Esophagus squamous epithelium (tissue), 4 donors: Measurements from ENCODE around the gene PDCD4.

Source experiments
- POLR2A ChIP-seq, 4 donors: fragments of 450-650 bp; IDR thresholded peaks; one replicate each; pipeline ENCODE4 v1.6.1; 2017; ENCODE audit warnings: antibody characterized with exemption in 4 of 4, mild to moderate bottlenecking in 4 of 4, moderate library complexity in 3 of 4
- TF ChIP-seq, protein P1 (sequence below), 6 experiments: fragments of 450-650 bp in 4 of 6; fragments of 200-600 bp in 2 of 6; sonication (generic) in 2 of 6; IDR thresholded peaks; one replicate each; pipeline ENCODE4 v1.5.1; 2016 to 2019; ENCODE audit warnings: antibody characterized with exemption in 6 of 6, mild to moderate bottlenecking in 4 of 6, moderate library complexity in 4 of 6

DNA sequence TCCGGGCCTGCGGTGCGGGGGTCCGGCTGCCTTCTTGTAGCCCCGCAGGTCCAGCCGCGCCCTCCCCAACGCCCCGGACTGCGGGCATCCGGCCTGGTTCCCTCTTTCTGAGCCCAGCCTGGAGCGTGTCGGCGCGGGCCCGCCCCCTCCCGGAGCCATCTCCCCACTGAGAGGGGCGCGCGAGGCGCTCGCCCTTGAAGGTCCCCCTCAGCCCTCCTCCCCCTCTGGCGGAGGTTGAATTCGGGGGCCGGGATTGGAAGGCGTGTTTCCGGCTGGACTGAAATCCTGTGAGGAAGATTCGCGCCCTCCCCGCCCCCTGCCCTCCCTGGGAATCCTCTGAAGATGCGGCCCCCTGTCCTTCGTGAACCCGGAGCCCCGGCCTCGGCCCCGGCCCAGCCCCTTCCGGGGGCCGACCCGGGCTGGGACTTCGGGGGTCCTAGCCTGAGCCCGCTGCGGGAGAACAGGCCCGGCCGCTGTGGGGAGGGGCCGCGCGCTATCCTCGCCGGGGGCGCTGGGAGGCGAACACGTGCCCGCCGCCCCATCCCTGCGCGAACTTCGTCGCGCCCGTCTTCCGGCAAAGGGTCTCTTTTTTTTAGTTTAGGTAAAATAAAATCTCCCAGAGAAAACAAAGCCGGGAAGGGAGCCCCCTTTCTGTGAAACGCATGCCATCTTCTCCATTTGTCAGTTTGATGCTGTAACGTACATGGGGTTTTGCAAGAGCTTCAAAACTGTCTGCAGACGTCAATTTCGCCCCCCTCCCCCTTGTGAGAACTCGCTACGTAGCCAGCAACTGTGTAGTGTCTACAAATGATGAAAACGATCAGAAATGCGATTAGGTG, 636 bp downstream of the PDCD4 start:
- TF ChIP-seq, protein P1, sequence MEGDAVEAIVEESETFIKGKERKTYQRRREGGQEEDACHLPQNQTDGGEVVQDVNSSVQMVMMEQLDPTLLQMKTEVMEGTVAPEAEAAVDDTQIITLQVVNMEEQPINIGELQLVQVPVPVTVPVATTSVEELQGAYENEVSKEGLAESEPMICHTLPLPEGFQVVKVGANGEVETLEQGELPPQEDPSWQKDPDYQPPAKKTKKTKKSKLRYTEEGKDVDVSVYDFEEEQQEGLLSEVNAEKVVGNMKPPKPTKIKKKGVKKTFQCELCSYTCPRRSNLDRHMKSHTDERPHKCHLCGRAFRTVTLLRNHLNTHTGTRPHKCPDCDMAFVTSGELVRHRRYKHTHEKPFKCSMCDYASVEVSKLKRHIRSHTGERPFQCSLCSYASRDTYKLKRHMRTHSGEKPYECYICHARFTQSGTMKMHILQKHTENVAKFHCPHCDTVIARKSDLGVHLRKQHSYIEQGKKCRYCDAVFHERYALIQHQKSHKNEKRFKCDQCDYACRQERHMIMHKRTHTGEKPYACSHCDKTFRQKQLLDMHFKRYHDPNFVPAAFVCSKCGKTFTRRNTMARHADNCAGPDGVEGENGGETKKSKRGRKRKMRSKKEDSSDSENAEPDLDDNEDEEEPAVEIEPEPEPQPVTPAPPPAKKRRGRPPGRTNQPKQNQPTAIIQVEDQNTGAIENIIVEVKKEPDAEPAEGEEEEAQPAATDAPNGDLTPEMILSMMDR (IDR thresholded peaks at IDR 0.05) = peak in 3 of 6 experiments; percentile 3 to 23 (median 15)
- no peak for TF ChIP-seq POLR2A (IDR thresholded peaks at IDR 0.05)
